ENCODE measurements around the gene UHMK1. TPM values are rescaled to one million over a fixed set of nuclear protein-coding genes. Genes with fewer than 3 reads are reported as not detected.
"Not testable (repeated sequence)": the region's sequence is repeated elsewhere in the genome, so short reads cannot be mapped to it uniquely, and the experiment has no call there.

UHMK1 gene, protein sequence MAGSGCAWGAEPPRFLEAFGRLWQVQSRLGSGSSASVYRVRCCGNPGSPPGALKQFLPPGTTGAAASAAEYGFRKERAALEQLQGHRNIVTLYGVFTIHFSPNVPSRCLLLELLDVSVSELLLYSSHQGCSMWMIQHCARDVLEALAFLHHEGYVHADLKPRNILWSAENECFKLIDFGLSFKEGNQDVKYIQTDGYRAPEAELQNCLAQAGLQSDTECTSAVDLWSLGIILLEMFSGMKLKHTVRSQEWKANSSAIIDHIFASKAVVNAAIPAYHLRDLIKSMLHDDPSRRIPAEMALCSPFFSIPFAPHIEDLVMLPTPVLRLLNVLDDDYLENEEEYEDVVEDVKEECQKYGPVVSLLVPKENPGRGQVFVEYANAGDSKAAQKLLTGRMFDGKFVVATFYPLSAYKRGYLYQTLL
- 92.7 and 94.6 TPM in 2 replicates for total RNA-seq (2014; rRNA removed; shearing (Covaris generic))

DNA sequence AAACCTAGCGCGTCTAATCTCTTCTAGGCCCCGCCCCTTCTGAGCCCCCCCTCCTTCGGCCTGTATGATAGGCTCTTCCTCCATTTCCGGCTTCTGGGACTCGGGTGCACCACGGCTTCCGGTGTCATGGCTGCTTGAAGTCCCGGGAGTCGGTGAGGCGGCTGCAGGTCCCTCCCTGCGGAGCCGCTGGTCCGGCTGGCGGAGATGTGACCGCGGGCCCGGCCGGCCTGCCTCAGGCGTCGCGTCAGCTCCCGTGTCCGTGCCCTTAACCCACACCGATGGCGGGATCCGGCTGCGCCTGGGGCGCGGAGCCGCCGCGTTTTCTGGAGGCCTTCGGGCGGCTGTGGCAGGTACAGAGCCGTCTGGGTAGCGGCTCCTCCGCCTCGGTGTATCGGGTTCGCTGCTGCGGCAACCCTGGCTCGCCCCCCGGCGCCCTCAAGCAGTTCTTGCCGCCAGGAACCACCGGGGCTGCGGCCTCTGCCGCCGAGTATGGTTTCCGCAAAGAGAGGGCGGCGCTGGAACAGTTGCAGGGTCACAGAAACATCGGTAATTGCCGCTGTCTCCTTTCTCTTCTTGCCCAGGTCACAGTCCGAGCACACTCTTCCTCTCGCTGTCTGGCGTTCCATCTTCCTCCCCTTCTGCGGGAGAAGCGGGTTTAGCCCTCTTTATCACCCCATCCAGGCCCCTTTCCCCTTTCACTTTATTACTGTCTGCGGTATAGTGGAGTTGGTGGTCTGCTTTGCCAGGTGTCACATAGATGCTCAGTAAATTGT, at the start of gene UHMK1:
UHMK1 (plus strand) TSS at position 96 of the 773 bp plus-strand sequence; CDS start at position 279, 183 bp downstream.
- DNase-seq (ENCODE audit: low read depth), result peak; percentile 93

DNA sequence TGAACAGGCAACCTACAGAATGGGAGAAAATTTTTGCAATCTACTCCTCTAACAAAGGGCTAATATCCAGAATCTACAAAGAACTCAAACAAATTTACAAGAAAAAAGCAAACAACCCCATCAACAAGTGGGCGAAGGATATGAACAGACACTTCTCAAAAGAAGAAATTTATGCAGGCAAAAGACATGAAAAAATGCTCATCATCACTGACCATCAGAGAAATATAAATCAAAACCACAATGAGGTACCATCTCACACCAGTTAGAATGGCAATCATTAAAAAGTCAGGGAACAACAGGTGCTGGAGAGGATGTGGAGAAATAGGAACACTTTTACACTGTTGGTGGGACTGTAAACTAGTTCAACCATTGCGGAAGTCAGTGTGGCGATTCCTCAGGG, 43.3 kb upstream of the UHMK1 start:
- not testable (repeated sequence) for DNase-seq (ENCODE audit: low read depth)

DNA sequence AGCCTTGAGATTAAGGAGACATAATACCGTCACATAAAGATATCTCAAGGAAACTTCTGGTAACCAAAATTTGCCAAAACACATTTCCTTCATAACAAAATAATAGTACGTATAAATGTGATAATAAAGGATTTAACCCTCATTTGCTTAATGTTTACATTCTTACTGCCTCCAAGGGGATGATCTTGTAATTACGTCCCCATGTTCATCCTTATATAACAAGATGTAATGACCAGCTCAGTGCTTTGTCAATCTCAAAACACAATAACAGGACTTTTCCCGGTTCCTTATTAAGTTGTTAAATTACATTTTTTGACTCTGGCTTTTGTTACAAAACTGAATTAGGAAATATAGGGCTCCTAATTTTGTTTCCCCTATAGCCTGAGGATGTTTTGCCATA, 41.3 kb upstream of the UHMK1 start:
- no peak for DNase-seq (ENCODE audit: low read depth)

DNA sequence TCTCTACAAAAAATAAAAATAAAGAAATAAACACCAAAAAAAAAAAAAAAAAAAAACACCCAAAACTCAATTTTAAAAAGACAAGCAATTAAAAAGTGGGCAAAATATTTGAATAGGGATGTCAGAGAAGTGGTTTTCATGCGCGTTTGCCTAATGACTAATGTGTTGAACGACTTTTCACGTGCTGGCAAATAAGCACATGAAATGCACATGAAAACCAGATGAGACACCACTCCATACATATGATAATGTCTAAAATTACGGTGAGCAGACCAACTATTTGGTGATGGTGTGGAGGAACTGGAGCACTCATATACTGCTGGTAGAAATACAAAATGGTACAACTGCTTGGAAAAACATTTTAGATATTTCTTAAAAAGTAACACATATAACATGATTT, 39.4 kb upstream of the UHMK1 start:
- DNase-seq (ENCODE audit: low read depth), result no peak

DNA sequence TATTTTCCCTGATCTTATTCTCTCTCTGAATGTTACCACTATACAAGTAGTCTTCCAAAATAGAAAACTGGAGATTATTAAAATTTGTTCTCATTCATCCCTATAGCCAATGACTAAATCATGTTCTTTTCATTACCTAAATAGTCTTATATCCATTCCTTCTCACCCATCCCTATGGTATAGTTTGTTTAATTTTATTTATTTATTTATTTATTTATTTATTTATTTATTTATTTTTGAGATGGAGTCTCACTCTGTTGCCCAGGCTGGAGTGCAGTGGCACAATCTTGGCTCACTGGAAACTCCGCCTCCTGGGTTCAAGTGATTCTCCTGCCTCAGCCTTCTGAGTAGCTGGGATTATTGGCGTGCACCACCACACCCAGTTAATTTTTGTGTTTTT, 35.2 kb upstream of the UHMK1 start:
- not testable (repeated sequence) for DNase-seq (ENCODE audit: low read depth)

DNA sequence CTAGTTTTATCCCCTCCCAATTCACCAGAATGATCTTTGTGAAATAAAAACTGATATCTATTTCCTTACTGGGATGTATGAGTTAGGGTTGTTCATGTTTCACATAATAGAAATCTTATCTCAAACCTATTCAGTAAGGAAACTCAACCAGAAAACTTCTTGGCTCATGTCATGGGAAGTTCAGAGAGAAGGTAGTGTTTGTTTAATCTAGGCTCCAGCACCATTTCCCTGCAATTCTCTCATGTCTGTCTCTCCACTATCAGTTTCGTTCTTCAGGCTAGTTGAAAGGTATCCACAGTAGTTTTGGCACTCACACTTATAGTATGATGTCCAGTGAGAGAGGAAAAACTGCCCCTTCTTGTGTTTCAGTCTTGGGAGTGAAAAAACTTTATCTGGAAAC, 34.6 kb upstream of the UHMK1 start:
- no peak for DNase-seq (ENCODE audit: low read depth)

DNA sequence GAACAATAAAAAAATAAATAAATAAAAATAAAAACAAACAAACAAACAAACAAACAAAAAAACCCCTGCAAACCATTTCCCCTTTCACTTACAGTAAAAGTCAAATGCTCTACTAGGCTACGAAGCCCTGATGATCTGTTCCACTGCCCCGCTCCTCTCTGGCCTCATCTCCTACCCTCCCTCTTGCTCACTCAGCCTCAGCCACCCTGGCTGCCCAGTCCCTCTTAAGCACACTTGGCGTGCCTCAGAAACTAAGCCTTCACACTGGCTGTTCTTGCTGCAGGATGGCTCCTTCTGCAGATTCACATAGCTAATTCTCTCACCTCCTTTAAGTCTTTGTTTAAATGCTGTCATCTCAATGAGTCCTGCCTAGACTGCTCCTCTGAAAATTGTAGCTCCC, 30.8 kb upstream of the UHMK1 start:
- DNase-seq (ENCODE audit: low read depth), result no peak

DNA sequence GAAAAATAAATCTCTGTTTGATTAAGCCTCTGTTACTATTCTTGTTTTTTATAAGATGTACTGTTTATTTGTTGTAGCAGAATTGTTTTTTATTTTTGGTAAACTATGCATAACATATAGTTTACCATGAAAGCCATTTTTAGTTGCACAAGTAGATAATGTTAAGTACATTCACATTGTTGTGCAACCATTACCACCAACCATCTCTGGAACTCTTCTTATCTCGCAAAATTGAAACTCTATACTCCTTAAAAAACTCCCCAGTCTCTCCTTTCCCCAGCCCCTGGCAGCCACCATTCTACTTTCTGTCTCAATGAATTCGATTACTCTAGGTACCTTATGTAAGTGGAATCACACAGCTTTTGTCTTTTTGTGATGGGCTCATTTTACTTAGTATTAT, 27.4 kb upstream of the UHMK1 start:
- DNase-seq (ENCODE audit: low read depth), result no peak

DNA sequence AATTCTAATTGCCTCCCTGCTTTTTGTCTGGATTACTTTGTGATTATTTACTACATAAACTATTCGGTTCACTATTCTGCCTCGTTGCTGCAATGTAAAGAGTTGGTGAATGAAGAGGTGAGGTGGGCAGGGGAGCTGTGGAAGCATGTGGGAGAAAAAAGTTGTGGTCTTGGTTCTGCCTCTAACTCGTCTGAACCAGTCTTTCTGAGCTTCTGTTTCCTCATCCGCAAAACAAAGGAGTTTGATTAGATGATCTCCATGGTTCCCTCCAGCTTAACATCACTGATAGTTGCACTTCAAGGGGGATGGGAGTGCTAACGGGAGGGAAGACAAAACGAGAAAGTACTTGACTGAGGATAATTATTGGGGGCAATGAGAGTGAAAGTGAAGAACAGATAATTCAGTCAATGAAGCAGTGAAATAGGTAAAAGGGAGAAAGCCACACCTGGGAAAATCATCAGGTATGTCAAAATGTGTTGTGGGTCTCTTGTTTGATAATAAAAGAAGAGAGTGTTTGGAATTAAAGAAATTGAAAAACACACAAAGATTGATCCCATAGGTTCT, 26.2 kb upstream of the UHMK1 start:
- DNase-seq (ENCODE audit: low read depth), result no peak

DNA sequence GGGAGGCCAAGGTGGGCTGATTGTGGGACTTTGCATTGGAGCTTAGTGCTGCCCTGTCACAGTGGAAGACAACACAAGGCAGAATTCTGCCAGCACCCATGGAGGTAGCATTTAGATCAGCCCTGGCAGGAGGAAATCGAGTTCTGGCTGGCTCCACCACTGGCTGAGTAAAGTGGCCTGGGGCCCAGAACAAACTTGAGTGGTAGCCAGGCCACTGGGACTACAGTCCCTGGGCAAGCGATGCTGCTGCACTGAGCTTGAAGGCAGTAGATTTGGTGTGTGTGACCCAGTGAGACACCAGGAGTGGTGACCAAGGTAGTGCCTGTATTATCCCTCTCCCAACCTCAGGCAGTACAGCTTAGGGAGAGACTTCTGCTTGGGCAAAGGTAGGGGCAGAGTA, 22.5 kb upstream of the UHMK1 start:
- no peak for DNase-seq (ENCODE audit: low read depth)

DNA sequence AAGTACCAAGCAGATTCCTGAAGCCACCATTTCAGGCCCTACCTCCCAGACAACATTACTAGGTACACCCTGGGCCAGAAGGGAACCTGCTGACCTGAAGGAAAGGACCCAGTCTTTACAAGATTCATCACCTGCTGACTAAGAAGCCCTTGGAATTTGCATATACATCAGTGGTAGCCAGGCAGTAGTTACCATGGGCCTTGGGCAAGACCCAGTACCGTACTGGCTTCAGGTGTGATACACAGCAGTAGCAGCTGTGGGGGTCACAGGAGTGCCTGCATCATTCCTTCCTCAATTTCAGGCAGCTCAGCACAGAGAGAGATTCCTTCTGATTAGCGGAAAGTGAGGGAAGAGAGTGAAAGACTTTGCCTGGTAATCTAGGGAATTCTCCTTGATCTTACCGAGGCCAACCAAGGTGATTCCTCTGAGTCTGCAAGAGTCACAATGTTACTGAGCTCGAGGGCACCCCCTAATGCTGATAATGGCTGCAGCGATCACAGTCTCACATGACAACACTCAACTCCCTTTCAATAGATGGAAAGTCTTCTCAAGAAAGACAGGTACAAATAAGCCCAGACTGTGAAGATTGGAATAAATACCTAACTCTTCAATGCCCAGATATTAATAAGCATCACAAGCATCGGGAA, 22.0 kb upstream of the UHMK1 start:
- DNase-seq (ENCODE audit: low read depth), result no peak

DNA sequence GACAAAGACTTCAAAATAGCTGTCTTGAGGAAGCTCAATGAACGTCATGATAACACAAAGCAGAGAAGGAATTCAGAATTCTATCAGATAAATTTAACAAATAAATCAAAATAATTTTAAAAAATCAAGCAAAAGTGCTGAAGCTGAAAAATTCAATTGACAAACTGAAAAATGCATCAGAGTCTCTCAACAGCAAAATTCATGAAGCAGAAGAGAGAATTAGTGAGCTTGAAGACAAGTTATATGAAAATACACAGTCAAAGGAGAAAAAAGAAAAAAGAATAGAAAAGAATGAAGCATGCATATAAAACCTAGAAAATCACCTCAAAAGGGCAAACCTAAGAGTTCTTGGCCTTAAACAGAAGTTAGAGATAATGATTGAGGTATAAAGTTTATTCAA, 21.0 kb upstream of the UHMK1 start:
- no peak for DNase-seq (ENCODE audit: low read depth)

DNA sequence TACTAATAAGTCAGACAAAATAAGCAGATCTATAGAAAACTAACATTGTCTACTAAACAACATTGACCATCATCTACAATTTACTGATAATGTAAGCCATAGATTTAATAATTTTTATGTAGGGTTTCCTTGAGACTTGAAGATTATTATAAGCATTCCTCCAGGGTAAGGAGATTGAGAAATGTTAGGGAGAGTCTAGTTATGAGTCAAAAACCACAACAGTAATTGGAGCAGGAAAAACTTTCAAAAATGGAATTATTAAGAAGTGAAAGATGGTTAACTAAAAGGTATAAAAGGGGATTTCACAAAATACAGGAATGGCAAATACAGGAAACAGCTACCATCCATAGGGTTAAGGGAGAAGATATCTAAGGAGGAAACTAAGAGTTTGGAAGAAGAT, 12.4 kb upstream of the UHMK1 start:
- DNase-seq (ENCODE audit: low read depth), result no peak

DNA sequence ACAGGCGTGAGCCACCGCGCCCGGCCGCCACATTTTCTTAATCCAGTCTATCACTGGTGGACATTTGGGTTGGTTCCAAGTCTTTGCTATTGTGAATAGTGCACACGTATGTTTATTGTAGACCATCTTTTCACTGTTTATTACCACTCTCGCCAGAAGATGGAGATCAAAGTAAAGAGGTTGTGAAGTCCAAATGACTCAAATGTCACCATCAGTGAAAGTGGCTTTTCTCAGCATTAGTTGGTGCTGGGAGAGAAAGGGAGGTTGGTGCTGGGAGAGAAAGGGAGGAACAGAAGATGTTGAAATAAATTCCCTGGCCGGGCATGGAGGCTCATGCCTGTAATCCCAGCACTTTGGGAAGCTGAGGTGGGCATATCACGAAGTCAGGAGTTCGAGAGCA, 10.4 kb upstream of the UHMK1 start:
- DNase-seq (ENCODE audit: low read depth), result no peak

DNA sequence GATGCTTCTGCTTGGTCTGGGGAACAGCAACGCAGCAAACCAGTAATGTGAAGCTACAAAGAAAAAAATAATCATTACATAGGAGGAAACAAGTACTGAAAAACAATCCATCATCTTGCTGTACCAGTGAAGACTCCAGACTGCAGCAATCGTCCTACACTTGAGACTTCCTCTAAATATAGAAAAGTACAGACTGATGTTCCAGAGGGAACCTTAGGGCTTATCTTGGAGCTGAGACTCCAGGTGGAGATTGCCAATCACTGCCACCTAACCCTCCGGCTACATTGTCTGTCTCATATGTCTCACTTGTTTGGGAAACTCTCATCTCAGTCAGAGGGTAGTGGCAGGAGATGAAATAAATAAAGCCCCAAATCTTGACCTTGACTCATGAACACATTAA, 9.4 kb upstream of the UHMK1 start:
- no peak for DNase-seq (ENCODE audit: low read depth)

DNA sequence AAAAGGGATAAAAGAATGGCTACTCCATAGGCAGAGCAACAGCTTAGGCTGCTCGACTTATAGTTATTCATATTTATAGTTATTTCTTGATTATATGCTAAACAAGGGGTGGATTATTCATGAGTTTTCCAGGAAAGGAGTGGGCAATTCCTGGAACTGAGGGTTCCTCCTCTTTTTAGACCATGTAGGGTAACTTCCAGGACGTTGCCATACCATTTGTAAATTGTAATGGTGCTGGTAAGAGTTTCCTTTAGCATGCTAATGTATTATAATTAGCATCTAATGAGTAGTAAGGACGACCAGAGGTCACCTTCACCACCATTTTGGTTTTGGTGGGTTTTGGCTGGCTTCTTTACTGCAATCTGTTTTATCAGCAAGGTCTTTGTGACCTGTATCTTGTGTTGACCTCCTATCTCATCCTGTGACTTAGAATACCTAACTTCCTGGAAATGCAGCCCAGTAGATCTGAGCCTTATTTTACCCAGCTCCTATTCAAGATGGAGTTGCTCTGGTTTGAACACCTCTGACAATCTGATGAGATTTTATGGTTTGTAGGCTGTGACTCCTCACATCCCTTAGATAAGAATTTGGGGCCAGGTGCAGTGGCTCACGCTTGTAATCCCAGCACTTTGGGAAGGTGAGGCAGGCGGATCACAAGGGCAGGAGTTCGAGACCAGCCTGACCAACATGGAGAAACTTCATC, 1.9 kb upstream of the UHMK1 start:
- DNase-seq (ENCODE audit: low read depth), result not testable (repeated sequence)

DNA sequence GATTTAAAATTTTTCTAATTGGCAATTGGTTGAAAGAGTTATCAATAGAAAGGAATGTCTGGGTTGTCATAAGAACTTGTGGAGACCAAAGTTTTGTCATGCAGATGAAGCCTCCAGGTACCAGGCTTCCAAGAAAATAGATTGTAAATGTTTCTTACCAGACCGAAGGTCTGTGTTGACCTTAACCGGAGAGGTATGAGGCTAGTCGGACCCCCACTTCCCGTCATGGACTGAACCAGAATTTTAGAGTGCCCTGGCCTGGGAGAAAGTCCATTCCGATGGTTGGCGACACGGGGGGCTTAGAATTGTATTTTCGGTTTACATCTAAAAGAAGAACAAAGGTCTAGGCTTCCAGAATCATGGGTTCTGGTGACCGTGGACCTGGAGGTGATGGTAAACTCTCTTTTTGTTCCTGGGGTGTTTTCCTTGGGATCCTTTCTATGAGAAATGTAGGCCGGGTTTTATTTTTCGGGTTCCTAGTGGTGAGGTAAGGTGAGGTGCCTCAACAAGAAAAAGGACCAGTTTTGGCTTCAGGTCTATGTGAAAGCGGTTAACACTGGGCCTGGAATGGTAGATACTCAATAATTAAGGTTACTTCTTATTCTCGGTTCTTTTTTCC, 405 bp upstream of the UHMK1 start:
- peak; percentile 3 for DNase-seq (ENCODE audit: low read depth)

DNA sequence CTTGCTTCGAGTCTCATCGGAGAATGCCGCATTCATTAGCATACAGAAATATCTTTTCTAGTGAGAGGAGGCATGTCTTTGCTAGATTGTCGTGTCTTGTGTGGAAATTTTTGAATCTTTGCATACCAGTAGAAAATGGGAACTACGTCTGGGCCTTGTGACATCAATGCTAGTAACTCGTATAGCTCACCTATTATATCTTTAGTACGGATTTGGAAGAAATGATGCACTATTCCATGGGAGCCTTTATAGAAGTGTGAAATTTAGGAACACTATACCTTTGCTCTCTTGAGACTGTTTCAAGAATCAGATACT, 835 bp downstream of the UHMK1 start:
- no peak for DNase-seq (ENCODE audit: low read depth)

DNA sequence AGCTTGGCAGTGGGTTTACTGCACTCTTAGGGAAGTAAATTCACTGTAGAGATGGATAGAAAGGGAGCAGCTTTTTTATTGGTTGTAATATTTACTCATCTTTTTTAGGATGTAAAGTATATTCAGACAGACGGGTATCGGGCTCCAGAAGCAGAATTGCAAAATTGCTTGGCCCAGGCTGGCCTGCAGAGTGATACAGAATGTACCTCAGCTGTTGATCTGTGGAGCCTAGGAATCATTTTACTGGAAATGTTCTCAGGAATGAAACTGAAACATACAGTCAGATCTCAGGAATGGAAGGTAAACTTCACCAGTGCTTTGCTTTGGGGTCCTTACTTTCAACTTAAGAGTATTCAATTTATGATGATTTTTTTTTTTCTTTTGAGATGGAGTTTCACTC, 3.2 kb downstream of the UHMK1 start:
- no peak for DNase-seq (ENCODE audit: low read depth)

DNA sequence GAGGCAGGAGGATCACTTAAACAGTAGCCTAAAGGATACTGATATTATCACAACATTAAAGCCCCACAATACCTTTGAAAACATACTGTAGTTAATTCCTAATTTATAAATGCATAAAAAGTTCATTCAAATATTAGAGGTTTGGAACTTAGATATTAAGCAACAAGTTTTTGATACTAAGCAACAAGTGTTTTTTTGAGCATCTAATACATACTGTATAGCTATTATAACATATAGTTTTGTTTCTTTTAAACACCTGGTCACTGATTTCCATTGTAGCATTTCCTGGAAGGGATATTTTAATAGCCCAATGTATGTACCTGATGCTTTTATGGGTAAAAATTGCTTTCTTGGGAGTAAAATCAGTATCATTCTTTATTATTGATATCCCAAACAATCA, 4.5 kb downstream of the UHMK1 start:
- no peak for DNase-seq (ENCODE audit: low read depth)

DNA sequence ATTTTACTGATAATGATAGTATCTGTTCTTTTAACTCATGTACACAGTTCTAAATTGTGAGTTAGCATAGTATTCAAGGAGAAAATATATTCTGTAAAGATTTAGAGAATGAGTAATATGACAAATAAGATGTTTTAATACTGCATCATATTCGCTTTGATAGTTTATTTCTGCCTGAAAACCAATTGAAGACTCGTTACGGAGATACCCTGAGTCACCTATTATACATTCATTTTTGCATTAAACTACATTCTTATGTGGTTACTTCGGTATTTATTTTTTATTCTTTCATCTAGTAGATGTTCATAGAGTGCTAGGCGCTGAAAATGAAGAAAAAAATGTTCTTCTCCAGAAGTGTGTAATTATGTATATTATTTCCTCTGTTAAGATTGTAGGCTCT, 5.3 kb downstream of the UHMK1 start:
- no peak for DNase-seq (ENCODE audit: low read depth)

All from Daoy (cell line).